ENCODE measurements around the gene NSF.
"Not testable (repeated sequence)": the region's sequence is repeated elsewhere in the genome, so short reads cannot be mapped to it uniquely, and the experiment has no call there.

The NSF gene

GRCh38 chr17:46652024-46652643, 61.7 kb downstream of the NSF start:
- H3K4me1 Mint-ChIP-seq (ENCODE audit: low read depth); H3K27ac Mint-ChIP-seq: not testable (repeated sequence)

GRCh38 chr17:46658235-46658634, 67.8 kb downstream of the NSF start:
- not testable (repeated sequence) for H3K27ac Mint-ChIP-seq; H3K4me1 Mint-ChIP-seq (ENCODE audit: low read depth)

More at GRCh38 chr17:46652024-46652643, 61.7 kb downstream of the NSF start:
- not testable (repeated sequence) for H3K9me3 Mint-ChIP-seq; H3K4me3 Mint-ChIP-seq; H3K36me3 Mint-ChIP-seq (ENCODE audit: low read depth); H3K27me3 Mint-ChIP-seq (ENCODE audit: low read depth); DNase-seq (ENCODE audit: low spot score)

GRCh38 chr17:46659702-46660101, 69.2 kb downstream of the NSF start:
- H3K4me3 Mint-ChIP-seq; H3K27ac Mint-ChIP-seq; DNase-seq (ENCODE audit: low spot score); H3K27me3 Mint-ChIP-seq (ENCODE audit: low read depth); H3K4me1 Mint-ChIP-seq (ENCODE audit: low read depth); H3K36me3 Mint-ChIP-seq (ENCODE audit: low read depth); H3K9me3 Mint-ChIP-seq: not testable (repeated sequence)

More at GRCh38 chr17:46658235-46658634, 67.8 kb downstream of the NSF start:
- DNase-seq (ENCODE audit: low spot score); H3K27me3 Mint-ChIP-seq (ENCODE audit: low read depth); H3K9me3 Mint-ChIP-seq; H3K36me3 Mint-ChIP-seq (ENCODE audit: low read depth); H3K4me3 Mint-ChIP-seq: not testable (repeated sequence)

GRCh38 chr17:46663123-46663522, 72.7 kb downstream of the NSF start:
- not testable (repeated sequence) for H3K4me1 Mint-ChIP-seq (ENCODE audit: low read depth); H3K36me3 Mint-ChIP-seq (ENCODE audit: low read depth); DNase-seq (ENCODE audit: low spot score); H3K9me3 Mint-ChIP-seq; H3K27me3 Mint-ChIP-seq (ENCODE audit: low read depth); H3K4me3 Mint-ChIP-seq; H3K27ac Mint-ChIP-seq

GRCh38 chr17:46663552-46663951, 73.1 kb downstream of the NSF start:
- H3K27me3 Mint-ChIP-seq (ENCODE audit: low read depth); H3K36me3 Mint-ChIP-seq (ENCODE audit: low read depth); DNase-seq (ENCODE audit: low spot score); H3K4me1 Mint-ChIP-seq (ENCODE audit: low read depth); H3K4me3 Mint-ChIP-seq; H3K27ac Mint-ChIP-seq; H3K9me3 Mint-ChIP-seq: not testable (repeated sequence)

GRCh38 chr17:46665969-46666368, 75.5 kb downstream of the NSF start:
- DNase-seq (ENCODE audit: low spot score); H3K4me1 Mint-ChIP-seq (ENCODE audit: low read depth); H3K9me3 Mint-ChIP-seq; H3K36me3 Mint-ChIP-seq (ENCODE audit: low read depth); H3K27me3 Mint-ChIP-seq (ENCODE audit: low read depth); H3K27ac Mint-ChIP-seq; H3K4me3 Mint-ChIP-seq: not testable (repeated sequence)

GRCh38 chr17:46670789-46671188, 80.3 kb downstream of the NSF start:
- not testable (repeated sequence) for H3K27ac Mint-ChIP-seq; H3K36me3 Mint-ChIP-seq (ENCODE audit: low read depth); H3K27me3 Mint-ChIP-seq (ENCODE audit: low read depth); H3K9me3 Mint-ChIP-seq; DNase-seq (ENCODE audit: low spot score); H3K4me3 Mint-ChIP-seq; H3K4me1 Mint-ChIP-seq (ENCODE audit: low read depth)

- not testable (repeated sequence) for H3K4me1 Mint-ChIP-seq (ENCODE audit: low read depth); H3K36me3 Mint-ChIP-seq (ENCODE audit: low read depth); H3K27ac Mint-ChIP-seq; H3K9me3 Mint-ChIP-seq; H3K4me3 Mint-ChIP-seq; DNase-seq (ENCODE audit: low spot score); H3K27me3 Mint-ChIP-seq (ENCODE audit: low read depth)
Observed at GRCh38 chr17:46672777-46673176, 82.3 kb downstream of the NSF start.

GRCh38 chr17:46677819-46678218, 87.3 kb downstream of the NSF start:
- H3K4me1 Mint-ChIP-seq (ENCODE audit: low read depth); H3K27ac Mint-ChIP-seq; H3K27me3 Mint-ChIP-seq (ENCODE audit: low read depth); H3K4me3 Mint-ChIP-seq; H3K36me3 Mint-ChIP-seq (ENCODE audit: low read depth); H3K9me3 Mint-ChIP-seq; DNase-seq (ENCODE audit: low spot score): not testable (repeated sequence)

GRCh38 chr17:46683653-46684052, 93.2 kb downstream of the NSF start:
- not testable (repeated sequence) for H3K36me3 Mint-ChIP-seq (ENCODE audit: low read depth); DNase-seq (ENCODE audit: low spot score); H3K27me3 Mint-ChIP-seq (ENCODE audit: low read depth); H3K9me3 Mint-ChIP-seq; H3K4me1 Mint-ChIP-seq (ENCODE audit: low read depth); H3K27ac Mint-ChIP-seq; H3K4me3 Mint-ChIP-seq

GRCh38 chr17:46685284-46685683, 94.8 kb downstream of the NSF start:
- not testable (repeated sequence) for H3K36me3 Mint-ChIP-seq (ENCODE audit: low read depth); H3K27me3 Mint-ChIP-seq (ENCODE audit: low read depth); H3K9me3 Mint-ChIP-seq; H3K4me1 Mint-ChIP-seq (ENCODE audit: low read depth); H3K27ac Mint-ChIP-seq; DNase-seq (ENCODE audit: low spot score); H3K4me3 Mint-ChIP-seq

GRCh38 chr17:46692196-46692595, 101.7 kb downstream of the NSF start:
- H3K4me3 Mint-ChIP-seq; H3K4me1 Mint-ChIP-seq (ENCODE audit: low read depth); H3K27me3 Mint-ChIP-seq (ENCODE audit: low read depth): not testable (repeated sequence)

GRCh38 chr17:46693283-46693682, 102.8 kb downstream of the NSF start:
- H3K4me3 Mint-ChIP-seq; H3K27ac Mint-ChIP-seq; H3K9me3 Mint-ChIP-seq; H3K4me1 Mint-ChIP-seq (ENCODE audit: low read depth); DNase-seq (ENCODE audit: low spot score); H3K27me3 Mint-ChIP-seq (ENCODE audit: low read depth); H3K36me3 Mint-ChIP-seq (ENCODE audit: low read depth): not testable (repeated sequence)

More at GRCh38 chr17:46692196-46692595, 101.7 kb downstream of the NSF start:
- not testable (repeated sequence) for H3K9me3 Mint-ChIP-seq; DNase-seq (ENCODE audit: low spot score); H3K27ac Mint-ChIP-seq; H3K36me3 Mint-ChIP-seq (ENCODE audit: low read depth)

- H3K36me3 Mint-ChIP-seq (ENCODE audit: low read depth); H3K27ac Mint-ChIP-seq; DNase-seq (ENCODE audit: low spot score); H3K27me3 Mint-ChIP-seq (ENCODE audit: low read depth); H3K4me1 Mint-ChIP-seq (ENCODE audit: low read depth); H3K9me3 Mint-ChIP-seq; H3K4me3 Mint-ChIP-seq: not testable (repeated sequence)
Observed at GRCh38 chr17:46696522-46696921, 106.1 kb downstream of the NSF start.

- H3K27ac Mint-ChIP-seq; H3K9me3 Mint-ChIP-seq; H3K4me3 Mint-ChIP-seq; H3K36me3 Mint-ChIP-seq (ENCODE audit: low read depth); H3K27me3 Mint-ChIP-seq (ENCODE audit: low read depth); H3K4me1 Mint-ChIP-seq (ENCODE audit: low read depth); DNase-seq (ENCODE audit: low spot score): not testable (repeated sequence)
Observed at GRCh38 chr17:46699014-46699413, 108.5 kb downstream of the NSF start.
